IMR-90 (cell line): ENCODE measurements around the gene RNF144A.

ENCODE experiments used
- BHLHE40 ChIP-seq: fragments of 150-350 bp; IDR thresholded peaks from 2 replicates; pipeline ENCODE4 v1.6.1; 2016; ENCODE audit warnings: mild to moderate bottlenecking, low read depth, low read length
- CEBPB ChIP-seq: IDR thresholded peaks from 2 replicates; pipeline ENCODE4 v1.6.1; 2012; ENCODE audit warnings: low read depth, low read length, improper control_type of control experiment
- MAZ ChIP-seq: IDR thresholded peaks from 2 replicates; pipeline ENCODE4 v1.6.1; 2012; ENCODE audit warnings: low read depth, mild to moderate bottlenecking, low read length, improper control_type of control experiment, moderate library complexity, borderline replicate concordance
- RAD21 ChIP-seq: IDR thresholded peaks from 2 replicates; pipeline ENCODE4 v1.6.1; 2012; ENCODE audit warnings: low read length, improper control_type of control experiment
- TF ChIP-seq, protein P1 (sequence below): conservative IDR thresholded peaks from 2 replicates; pipeline ENCODE4 v1.5.1; 2012; ENCODE audit warnings: mild to moderate bottlenecking, low read depth, low read length, improper control_type of control experiment

- TF ChIP-seq MAZ (no peak), BHLHE40 (no peak), RAD21 (no peak), CEBPB (no peak)
- TF ChIP-seq, protein P1, sequence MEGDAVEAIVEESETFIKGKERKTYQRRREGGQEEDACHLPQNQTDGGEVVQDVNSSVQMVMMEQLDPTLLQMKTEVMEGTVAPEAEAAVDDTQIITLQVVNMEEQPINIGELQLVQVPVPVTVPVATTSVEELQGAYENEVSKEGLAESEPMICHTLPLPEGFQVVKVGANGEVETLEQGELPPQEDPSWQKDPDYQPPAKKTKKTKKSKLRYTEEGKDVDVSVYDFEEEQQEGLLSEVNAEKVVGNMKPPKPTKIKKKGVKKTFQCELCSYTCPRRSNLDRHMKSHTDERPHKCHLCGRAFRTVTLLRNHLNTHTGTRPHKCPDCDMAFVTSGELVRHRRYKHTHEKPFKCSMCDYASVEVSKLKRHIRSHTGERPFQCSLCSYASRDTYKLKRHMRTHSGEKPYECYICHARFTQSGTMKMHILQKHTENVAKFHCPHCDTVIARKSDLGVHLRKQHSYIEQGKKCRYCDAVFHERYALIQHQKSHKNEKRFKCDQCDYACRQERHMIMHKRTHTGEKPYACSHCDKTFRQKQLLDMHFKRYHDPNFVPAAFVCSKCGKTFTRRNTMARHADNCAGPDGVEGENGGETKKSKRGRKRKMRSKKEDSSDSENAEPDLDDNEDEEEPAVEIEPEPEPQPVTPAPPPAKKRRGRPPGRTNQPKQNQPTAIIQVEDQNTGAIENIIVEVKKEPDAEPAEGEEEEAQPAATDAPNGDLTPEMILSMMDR, result no peak
Observed at GRCh38 chr2:7063789-7064188, 146.6 kb downstream of the RNF144A start.
